Body of pancreas (tissue), 4 donors: ENCODE data around the gene AUH.

ENCODE experiments used
- POLR2A ChIP-seq, 3 donors: fragments of 450-650 bp; IDR thresholded peaks; one replicate each; pipeline ENCODE4 v1.6.1; 2016; ENCODE audit warnings: antibody characterized with exemption in 3 of 3, mild to moderate bottlenecking in 2 of 3
- TF ChIP-seq, protein P1 (sequence below), 7 experiments: fragments of 450-650 bp in 4 of 7; fragments of 200-600 bp in 3 of 7; sonication (generic) in 3 of 7; IDR thresholded peaks; one replicate each; pipeline ENCODE4 v1.5.1; 2016 to 2019; ENCODE audit warnings: antibody characterized with exemption in 7 of 7

- TF ChIP-seq POLR2A (IDR thresholded peaks at IDR 0.05) = no peak
- TF ChIP-seq, protein P1, sequence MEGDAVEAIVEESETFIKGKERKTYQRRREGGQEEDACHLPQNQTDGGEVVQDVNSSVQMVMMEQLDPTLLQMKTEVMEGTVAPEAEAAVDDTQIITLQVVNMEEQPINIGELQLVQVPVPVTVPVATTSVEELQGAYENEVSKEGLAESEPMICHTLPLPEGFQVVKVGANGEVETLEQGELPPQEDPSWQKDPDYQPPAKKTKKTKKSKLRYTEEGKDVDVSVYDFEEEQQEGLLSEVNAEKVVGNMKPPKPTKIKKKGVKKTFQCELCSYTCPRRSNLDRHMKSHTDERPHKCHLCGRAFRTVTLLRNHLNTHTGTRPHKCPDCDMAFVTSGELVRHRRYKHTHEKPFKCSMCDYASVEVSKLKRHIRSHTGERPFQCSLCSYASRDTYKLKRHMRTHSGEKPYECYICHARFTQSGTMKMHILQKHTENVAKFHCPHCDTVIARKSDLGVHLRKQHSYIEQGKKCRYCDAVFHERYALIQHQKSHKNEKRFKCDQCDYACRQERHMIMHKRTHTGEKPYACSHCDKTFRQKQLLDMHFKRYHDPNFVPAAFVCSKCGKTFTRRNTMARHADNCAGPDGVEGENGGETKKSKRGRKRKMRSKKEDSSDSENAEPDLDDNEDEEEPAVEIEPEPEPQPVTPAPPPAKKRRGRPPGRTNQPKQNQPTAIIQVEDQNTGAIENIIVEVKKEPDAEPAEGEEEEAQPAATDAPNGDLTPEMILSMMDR (IDR thresholded peaks at IDR 0.05) = no peak
These were observed 165.4 kb downstream of the AUH start for GRCh38 chr9:91196103-91196950.
